GM19043 (cell line): ENCODE measurements around the gene KCNMA1.
"Not testable (repeated sequence)": the region's sequence is repeated elsewhere in the genome, so short reads cannot be mapped to it uniquely, and the experiment has no call there.

Experiments
- ATAC-seq: cut with Tn5 transposase; IDR thresholded peaks from one replicate; pipeline ENCODE4 v1.9.1; 2021; ENCODE audit warnings: low read depth; ENCODE audit not compliant: unreplicated experiment

Gene KCNMA1

DNA sequence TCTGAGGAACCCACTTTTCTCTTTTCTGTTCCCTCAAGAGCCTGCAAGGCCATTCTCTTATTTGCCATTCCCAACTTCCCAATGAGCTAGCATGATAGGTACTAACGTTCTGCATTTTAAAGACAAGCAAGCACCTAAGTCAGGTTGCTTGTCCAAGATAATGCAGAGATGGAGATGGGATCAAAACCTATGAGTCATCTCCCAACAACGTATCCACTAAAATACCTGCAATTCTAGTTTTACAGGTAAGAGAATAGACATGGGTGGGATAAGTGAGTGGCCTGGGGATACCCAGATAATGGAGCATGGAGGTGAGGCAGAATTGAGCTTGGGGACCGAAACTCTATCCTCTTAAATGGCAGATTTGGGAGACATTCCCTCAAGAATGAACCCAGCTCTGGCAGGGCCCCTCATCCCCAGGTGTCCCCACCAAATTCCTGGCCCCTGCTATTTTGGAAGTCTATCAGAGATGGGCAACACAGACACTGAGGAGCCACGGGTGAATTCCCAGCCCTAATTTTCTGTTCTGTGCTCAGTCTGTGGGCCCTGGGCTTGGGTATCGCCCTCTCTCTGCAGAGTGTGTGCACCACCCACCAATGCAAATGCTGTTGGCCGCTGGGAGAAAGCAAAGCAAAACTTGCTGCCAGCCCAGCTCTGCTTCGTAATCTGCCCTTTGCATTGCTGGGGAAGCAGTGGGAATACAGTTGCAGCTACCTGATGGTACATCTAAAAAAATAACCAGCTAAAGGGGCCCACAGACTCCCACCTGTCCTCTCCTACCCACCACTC, 98.3 kb downstream of the KCNMA1 start:
- ATAC-seq = no peak

DNA sequence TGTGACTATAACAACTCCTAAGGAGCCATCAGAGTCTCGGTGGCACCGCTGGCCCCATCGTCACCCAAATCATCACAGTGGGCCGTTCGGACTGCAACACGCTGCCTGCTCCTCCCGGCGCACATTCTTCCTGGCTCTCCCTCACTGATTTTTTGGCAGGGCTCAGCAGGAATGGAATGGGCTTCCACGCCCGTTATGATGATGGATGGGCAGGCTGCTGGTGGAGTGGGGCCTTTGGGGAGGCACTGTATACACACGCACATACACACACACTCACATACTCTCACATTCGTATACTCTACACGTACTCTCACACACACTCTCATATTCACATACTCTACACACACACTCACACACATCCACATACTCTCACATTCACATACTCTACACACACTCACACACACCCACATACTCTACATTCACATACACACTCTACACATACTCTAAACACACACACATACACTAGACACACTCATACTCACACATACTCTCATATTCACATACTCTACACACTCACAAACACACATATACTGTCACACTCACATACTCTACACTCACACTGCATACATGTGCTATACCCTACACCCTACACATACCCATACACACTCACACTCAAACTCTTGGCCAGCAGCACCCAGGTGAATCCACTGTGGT, 99.8 kb downstream of the KCNMA1 start:
- ATAC-seq = no peak

GRCh38 chr10:77537071-77537470, 100.5 kb downstream of the KCNMA1 start:
- ATAC-seq = no peak

GRCh38 chr10:77533887-77534278, 103.7 kb downstream of the KCNMA1 start:
- no peak for ATAC-seq

GRCh38 chr10:77533146-77533886, 104.3 kb downstream of the KCNMA1 start:
- no peak for ATAC-seq

GRCh38 chr10:77532068-77532467, 105.5 kb downstream of the KCNMA1 start:
- no peak for ATAC-seq

GRCh38 chr10:77531441-77532001, 106.1 kb downstream of the KCNMA1 start:
- no peak for ATAC-seq

DNA sequence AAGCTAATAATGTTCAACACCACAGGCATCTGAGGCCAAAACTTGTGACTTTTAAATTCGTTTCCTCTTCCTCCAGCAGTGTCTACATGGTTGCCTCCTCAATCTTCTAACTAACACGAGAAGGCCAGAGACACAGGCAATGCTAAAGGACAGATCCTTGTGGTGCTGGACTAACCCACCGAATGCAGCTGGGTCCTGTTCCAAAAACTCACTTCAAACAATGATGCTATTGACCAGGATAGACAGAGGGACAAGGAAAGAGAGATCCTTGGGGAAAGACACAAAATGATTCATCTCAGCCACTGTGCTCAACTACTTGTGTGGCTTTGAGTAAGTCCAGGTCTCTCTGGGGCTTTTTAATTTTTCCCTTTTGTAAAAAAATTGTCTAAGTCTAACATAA, 107.6 kb downstream of the KCNMA1 start:
- no peak for ATAC-seq

- no peak for ATAC-seq
Measured at GRCh38 chr10:77529050-77529576, 108.5 kb downstream of the KCNMA1 start.

DNA sequence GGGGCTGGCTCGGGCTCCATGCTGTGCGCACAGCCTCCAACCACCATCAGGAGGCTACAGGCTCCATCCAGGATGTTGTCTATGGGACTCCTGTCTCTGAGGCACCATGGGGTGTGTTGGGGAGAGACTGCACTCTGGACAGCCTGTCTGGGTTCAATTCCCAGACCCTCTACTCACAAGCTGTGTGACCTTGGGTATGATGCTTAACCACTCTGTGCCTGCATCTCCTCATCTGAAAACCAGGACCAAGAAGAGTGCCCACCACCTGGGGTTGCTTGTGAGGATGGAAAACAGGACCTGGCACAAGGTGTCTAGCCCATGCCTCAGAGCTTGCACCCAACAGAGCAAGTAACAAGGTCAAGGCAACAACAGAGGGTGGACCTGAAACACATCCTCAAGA, 109.8 kb downstream of the KCNMA1 start:
- no peak for ATAC-seq

DNA sequence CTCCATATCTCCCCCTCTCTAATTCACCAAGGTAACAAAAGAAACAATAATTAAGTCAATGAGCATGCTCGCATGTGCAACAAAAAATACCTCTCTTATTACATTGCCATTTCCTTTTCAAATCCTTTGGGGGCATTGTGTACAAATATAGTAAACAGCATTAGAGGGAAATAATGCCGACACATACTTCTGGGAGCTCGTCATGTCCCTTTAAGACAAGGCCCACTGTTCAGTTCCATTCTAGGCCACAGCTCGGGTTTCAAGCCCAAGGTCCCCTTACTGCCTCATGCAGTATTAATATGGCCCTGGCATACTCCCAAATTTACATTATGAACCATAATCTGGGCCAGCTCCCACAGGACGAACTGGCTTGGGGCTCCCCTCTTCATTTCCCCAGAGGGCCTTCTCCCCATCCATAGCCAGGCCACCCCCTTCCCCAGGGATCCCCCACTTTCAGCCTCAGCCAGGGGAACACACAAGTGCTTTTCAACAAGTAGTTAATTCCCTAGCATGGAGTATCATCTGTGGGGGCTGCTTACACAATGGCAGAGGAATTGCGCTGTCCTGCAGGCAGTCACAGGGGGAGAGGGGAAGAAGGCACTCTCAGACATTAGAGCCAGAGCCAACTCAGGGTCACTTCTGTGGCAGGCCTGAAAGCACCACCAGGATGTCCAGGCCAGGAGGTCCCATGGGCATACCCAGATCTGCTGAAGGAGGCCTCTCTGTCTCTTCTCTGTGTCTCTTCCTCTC, 110.6 kb downstream of the KCNMA1 start:
- ATAC-seq = no peak

DNA sequence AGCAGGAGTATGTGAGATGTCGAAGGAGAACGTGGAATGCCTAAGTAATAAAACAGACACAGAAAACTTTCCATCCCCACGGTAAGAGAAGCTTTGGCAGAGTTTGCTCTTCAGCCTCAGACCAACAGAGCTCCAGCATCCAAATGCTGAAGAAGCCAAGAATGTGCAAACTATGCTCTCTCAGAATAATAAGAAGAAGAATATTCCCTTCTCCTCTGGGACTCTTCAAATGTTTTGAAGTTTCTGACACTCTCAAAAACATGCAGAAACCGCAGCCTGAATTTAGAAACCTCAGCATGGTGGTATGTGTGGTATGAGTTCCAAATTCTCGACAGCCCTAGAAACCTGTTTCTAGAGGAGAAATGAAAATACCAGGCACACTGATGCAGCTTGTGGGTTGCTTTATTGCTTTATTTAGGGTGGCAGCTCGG, 113.3 kb downstream of the KCNMA1 start:
- no peak for ATAC-seq

DNA sequence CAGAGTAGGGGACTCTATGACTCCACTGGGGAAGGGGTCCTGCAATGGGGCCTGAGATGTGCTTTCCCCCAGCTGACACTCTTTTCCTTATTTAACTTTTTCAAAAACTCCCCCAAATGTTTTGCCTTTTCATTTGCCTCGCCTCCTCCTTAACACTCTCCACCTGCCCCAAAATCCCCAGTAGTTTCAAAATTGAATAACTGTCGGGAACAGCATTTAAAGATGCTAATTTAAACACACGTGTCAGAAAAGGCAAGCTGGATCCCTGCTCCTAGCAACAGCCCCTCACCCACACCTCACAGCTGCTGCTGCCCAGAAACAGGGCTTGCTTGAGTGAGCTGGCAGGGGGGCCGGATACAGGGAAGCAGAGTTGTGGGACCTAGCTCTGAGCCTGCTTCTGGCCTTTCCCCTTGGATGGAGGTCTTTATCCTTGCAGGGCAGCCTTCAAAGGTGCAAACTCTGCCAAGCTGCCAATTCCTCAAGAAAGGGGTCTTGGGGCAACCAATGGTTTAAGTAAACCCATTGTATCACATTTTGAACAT, 115.3 kb downstream of the KCNMA1 start:
- no peak for ATAC-seq

DNA sequence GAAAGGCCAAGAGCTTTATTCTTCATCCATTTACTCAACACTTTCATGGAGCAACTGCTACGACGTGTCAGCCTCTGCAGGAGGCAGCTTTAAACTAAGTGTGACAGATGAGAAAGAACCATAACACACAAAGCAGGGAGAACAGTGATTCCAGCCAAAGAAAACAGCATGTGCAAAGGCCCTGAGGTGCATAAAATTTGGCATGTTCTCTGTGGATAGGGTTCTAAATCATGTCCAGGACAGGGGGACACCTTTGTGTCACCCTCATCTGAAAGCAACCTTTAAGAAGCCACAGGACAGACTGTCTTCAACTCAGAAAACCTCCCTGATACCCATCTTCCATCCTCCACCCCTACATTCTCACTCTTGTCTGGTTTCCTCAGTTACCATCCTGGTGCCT, 116.6 kb downstream of the KCNMA1 start:
- no peak for ATAC-seq

DNA sequence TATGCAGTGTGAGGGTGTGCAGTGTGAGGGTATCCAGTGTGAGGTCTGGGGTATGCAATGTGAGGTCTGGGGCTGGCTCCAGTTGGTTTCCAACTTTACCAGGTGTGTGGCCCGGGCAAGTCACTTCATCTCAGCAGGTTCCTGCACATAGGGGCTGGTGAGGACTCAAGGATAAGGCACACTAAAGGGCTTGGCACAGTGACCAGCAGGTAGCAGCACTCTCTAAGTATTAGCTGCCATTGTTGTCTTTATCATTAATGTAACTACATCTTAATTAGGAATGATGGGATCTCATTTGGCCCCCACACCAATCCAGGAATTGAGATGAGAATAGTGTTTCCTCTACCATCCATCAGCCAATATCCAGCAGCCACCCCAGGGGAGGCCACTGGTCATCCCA, 117.3 kb downstream of the KCNMA1 start:
- no peak for ATAC-seq

- not testable (repeated sequence) for ATAC-seq
Measured at GRCh38 chr10:77519791-77520190, 117.8 kb downstream of the KCNMA1 start.

GRCh38 chr10:77518910-77519274, 118.7 kb downstream of the KCNMA1 start:
- ATAC-seq = no peak

DNA sequence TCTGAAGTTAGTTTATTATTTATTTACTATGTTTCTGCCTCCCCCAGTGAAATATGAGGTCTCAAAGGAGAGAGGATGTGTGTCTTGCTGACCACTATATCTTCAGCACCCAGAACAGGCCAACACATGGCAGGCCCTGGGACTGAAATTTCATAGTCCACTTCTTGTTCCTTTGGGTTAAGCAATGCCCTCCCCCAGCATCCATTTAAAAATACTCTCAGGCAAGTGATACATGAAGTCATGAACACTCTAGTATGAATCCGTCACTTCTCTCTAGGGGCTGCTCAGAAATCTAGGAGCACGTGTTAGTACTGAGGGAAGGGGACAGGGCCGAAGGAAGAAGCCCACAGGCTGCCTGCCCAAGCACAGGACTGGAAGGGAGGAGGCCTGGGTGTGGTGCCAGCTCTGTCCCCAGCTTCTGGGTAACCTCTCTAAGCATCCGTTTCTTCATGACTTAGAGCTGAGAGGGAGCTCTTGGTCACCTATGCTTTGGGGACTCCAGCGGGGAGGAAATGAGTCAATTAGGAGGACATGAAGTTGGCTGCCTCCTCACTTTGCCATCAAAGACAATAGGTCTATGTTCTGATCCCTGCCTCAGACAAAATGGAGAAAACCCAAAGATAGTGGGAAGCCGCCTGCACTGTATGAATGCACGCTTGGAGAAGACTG, 119.2 kb downstream of the KCNMA1 start:
- no peak for ATAC-seq

- ATAC-seq = no peak
Measured at GRCh38 chr10:77516575-77516974, 121.0 kb downstream of the KCNMA1 start.
